Measurements from ENCODE around the gene ZFP36L2.

DNA sequence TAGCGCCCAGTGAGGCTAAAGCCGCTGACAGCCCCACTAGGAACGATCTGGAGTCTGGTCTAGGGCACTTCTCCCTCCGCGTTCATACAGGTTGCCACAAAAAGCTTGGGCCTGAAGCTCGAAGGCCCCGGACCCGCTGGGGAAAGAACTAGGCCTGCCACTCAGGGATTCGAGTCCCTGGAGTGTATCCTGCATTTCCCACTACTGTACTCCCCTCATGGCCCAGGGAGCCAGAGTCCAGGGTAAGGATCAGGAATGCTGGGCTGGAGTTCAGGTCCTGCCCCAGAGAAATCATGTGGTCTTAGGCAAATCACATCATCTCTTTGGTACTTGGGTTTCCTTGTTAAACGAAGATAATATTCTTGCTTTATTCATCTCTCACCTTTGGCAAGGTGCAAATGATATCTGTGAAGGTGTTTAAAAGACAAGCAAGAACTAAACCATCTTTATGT, 1.4 kb upstream of the ZFP36L2 start:
- TF ChIP-seq, protein P1, sequence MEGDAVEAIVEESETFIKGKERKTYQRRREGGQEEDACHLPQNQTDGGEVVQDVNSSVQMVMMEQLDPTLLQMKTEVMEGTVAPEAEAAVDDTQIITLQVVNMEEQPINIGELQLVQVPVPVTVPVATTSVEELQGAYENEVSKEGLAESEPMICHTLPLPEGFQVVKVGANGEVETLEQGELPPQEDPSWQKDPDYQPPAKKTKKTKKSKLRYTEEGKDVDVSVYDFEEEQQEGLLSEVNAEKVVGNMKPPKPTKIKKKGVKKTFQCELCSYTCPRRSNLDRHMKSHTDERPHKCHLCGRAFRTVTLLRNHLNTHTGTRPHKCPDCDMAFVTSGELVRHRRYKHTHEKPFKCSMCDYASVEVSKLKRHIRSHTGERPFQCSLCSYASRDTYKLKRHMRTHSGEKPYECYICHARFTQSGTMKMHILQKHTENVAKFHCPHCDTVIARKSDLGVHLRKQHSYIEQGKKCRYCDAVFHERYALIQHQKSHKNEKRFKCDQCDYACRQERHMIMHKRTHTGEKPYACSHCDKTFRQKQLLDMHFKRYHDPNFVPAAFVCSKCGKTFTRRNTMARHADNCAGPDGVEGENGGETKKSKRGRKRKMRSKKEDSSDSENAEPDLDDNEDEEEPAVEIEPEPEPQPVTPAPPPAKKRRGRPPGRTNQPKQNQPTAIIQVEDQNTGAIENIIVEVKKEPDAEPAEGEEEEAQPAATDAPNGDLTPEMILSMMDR (IDR thresholded peaks at IDR 0.05 in 2 of 3, conservative IDR thresholded peaks at IDR 0.05 in 1 of 3; ENCODE audit: control insufficient read depth in 2 of 3, extremely low read depth in 1 of 3, insufficient read depth in 1 of 3, low read depth in 3 of 3, low read length in 3 of 3): peak in 1 of 3 experiments; percentile 24; a peak in 2 of 6 replicates
- TF ChIP-seq EZH2 (IDR thresholded peaks at IDR 0.05; ENCODE audit: borderline replicate concordance, control insufficient read depth, low read depth, low read length) (no peak), ZNF217 (IDR thresholded peaks at IDR 0.05) (no peak), MTA3 (IDR thresholded peaks at IDR 0.05; ENCODE audit: borderline replicate concordance, low read length) (no peak), MYC (IDR thresholded peaks at IDR 0.05; ENCODE audit: insufficient read depth, insufficient read length, insufficient replicate concordance, low read length, severe bottlenecking) (no peak), YBX1 (IDR thresholded peaks at IDR 0.05) (no peak), EP300 (IDR thresholded peaks at IDR 0.05; ENCODE audit: borderline replicate concordance in 1 of 2, control insufficient read depth in 1 of 2, low read depth in 2 of 2, low read length in 2 of 2) (no peak), RAD21 (IDR thresholded peaks at IDR 0.05; ENCODE audit: insufficient read depth, low read depth, low read length) (peak; percentile 29), POLR2A (IDR thresholded peaks at IDR 0.05; ENCODE audit: low read depth, low read length) (no peak), YY1 (IDR thresholded peaks at IDR 0.05; ENCODE audit: low read depth, low read length) (no peak)
- TF ChIP-seq, protein P2, sequence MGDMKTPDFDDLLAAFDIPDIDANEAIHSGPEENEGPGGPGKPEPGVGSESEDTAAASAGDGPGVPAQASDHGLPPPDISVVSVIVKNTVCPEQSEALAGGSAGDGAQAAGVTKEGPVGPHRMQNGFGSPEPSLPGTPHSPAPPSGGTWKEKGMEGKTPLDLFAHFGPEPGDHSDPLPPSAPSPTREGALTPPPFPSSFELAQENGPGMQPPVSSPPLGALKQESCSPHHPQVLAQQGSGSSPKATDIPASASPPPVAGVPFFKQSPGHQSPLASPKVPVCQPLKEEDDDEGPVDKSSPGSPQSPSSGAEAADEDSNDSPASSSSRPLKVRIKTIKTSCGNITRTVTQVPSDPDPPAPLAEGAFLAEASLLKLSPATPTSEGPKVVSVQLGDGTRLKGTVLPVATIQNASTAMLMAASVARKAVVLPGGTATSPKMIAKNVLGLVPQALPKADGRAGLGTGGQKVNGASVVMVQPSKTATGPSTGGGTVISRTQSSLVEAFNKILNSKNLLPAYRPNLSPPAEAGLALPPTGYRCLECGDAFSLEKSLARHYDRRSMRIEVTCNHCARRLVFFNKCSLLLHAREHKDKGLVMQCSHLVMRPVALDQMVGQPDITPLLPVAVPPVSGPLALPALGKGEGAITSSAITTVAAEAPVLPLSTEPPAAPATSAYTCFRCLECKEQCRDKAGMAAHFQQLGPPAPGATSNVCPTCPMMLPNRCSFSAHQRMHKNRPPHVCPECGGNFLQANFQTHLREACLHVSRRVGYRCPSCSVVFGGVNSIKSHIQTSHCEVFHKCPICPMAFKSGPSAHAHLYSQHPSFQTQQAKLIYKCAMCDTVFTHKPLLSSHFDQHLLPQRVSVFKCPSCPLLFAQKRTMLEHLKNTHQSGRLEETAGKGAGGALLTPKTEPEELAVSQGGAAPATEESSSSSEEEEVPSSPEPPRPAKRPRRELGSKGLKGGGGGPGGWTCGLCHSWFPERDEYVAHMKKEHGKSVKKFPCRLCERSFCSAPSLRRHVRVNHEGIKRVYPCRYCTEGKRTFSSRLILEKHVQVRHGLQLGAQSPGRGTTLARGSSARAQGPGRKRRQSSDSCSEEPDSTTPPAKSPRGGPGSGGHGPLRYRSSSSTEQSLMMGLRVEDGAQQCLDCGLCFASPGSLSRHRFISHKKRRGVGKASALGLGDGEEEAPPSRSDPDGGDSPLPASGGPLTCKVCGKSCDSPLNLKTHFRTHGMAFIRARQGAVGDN (IDR thresholded peaks at IDR 0.05): no peak
- TF ChIP-seq, protein P3, sequence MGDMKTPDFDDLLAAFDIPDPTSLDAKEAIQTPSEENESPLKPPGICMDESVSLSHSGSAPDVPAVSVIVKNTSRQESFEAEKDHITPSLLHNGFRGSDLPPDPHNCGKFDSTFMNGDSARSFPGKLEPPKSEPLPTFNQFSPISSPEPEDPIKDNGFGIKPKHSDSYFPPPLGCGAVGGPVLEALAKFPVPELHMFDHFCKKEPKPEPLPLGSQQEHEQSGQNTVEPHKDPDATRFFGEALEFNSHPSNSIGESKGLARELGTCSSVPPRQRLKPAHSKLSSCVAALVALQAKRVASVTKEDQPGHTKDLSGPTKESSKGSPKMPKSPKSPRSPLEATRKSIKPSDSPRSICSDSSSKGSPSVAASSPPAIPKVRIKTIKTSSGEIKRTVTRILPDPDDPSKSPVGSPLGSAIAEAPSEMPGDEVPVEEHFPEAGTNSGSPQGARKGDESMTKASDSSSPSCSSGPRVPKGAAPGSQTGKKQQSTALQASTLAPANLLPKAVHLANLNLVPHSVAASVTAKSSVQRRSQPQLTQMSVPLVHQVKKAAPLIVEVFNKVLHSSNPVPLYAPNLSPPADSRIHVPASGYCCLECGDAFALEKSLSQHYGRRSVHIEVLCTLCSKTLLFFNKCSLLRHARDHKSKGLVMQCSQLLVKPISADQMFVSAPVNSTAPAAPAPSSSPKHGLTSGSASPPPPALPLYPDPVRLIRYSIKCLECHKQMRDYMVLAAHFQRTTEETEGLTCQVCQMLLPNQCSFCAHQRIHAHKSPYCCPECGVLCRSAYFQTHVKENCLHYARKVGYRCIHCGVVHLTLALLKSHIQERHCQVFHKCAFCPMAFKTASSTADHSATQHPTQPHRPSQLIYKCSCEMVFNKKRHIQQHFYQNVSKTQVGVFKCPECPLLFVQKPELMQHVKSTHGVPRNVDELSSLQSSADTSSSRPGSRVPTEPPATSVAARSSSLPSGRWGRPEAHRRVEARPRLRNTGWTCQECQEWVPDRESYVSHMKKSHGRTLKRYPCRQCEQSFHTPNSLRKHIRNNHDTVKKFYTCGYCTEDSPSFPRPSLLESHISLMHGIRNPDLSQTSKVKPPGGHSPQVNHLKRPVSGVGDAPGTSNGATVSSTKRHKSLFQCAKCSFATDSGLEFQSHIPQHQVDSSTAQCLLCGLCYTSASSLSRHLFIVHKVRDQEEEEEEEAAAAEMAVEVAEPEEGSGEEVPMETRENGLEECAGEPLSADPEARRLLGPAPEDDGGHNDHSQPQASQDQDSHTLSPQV (IDR thresholded peaks at IDR 0.05): no peak
